Amygdala (tissue), 56 donors: ENCODE data around the gene LIMS2.

Source experiments
- DNase-seq, 56 donors: peaks; one replicate each; lab custom pipeline; 2025; lab: John Stamatoyannopoulos, UW

The LIMS2 gene

GRCh38 chr2:127636248-127637235, 38.8 kb downstream of the LIMS2 start:
- DNase-seq: no peak

GRCh38 chr2:127635380-127636237, 39.7 kb downstream of the LIMS2 start:
- DNase-seq: no peak

- no peak for DNase-seq
Measured at GRCh38 chr2:127634626-127635379, 40.5 kb downstream of the LIMS2 start.

- peak in 4 of 56 donors; percentile 23 to 37 (median 31) for DNase-seq
Measured at GRCh38 chr2:127634066-127634617, 41.2 kb downstream of the LIMS2 start.

- no peak for DNase-seq
Measured at GRCh38 chr2:127633556-127634065, 41.7 kb downstream of the LIMS2 start.

GRCh38 chr2:127632592-127633489, 42.5 kb downstream of the LIMS2 start:
- DNase-seq: no peak

- DNase-seq: no peak
Measured at GRCh38 chr2:127631997-127632581, 43.2 kb downstream of the LIMS2 start.

GRCh38 chr2:127631541-127631996, 43.8 kb downstream of the LIMS2 start:
- no peak for DNase-seq

GRCh38 chr2:127630864-127631540, 44.3 kb downstream of the LIMS2 start:
- no peak for DNase-seq

- DNase-seq: no peak
Measured at GRCh38 chr2:127630096-127630863, 45.0 kb downstream of the LIMS2 start.

GRCh38 chr2:127629637-127630036, 45.7 kb downstream of the LIMS2 start:
- no peak for DNase-seq

GRCh38 chr2:127628767-127629614, 46.3 kb downstream of the LIMS2 start:
- no peak for DNase-seq

GRCh38 chr2:127627740-127628571, 47.4 kb downstream of the LIMS2 start:
- DNase-seq: no peak

- no peak for DNase-seq
Measured at GRCh38 chr2:127626917-127627739, 48.2 kb downstream of the LIMS2 start.
